HG03159 (cell line): ENCODE measurements around the gene GTF3C5.

Experiments used
- ATAC-seq: cut with Tn5 transposase; IDR thresholded peaks from one replicate; pipeline ENCODE4 v1.9.1; 2021; ENCODE audit warnings: mild to moderate bottlenecking, moderate library complexity; ENCODE audit not compliant: unreplicated experiment

Gene GTF3C5

GRCh38 chr9:133106511-133107244, 75.9 kb downstream of the GTF3C5 start:
- ATAC-seq = no peak

GRCh38 chr9:133107245-133107722, 76.5 kb downstream of the GTF3C5 start:
- ATAC-seq = no peak
